ENCODE data around the gene DICER1. TPM values are rescaled to one million over a fixed set of nuclear protein-coding genes. Genes with fewer than 3 reads are reported as not detected.

Gene DICER1
- total RNA-seq, 1 donor from 2014 or later, result 71.1 TPM

- peaks cover 7% of the 10 kb centered on the region for H3K4me1 ChIP-seq
- TF ChIP-seq CTCF (IDR thresholded peaks at IDR 0.05), result no peak
- intact Hi-C loops (cut with DNase I), result no loop called here
- H3K27ac ChIP-seq, result no peak overlapping the region
- H3K36me3 ChIP-seq, result no peaks in the 10 kb centered on the region
- ATAC-seq, result no peak
- no peak for DNase-seq
- H3K4me3 ChIP-seq, result no peak overlapping the region
- H3K27me3 ChIP-seq, result no peaks in the 10 kb centered on the region
- no peaks in the 10 kb centered on the region for H3K9me3 ChIP-seq
Measured at GRCh38 chr14:95195031-95195430, 37.7 kb upstream of the DICER1 start.

DNA sequence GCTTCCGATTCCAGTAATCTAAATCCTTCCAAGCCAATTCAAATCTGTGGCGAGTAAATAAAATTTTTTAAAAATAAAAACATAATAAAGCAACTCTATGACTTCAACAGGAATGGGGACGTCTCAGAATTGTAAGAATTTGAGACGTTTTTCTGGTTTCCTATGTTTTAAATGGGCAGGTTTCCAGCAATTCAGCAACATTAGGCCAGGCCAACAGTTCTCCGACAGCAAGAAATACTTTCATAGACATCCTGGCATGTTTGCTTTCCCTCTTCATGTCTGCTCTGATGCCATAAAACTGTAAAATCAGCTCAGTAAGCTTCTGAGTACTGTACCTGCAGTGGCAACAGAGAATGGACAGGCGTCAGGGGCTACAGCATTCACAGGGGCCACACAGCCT, 35.8 kb upstream of the DICER1 start:
- Histone ChIP-seq H3K36me3 (no peaks in the 10 kb centered on the region), H3K4me3 (no peak overlapping the region), H3K27ac (no peak overlapping the region), H3K4me1 (peaks cover 7% of the 10 kb centered on the region), H3K9me3 (no peaks in the 10 kb centered on the region), H3K27me3 (no peaks in the 10 kb centered on the region)
- DNase-seq, result no peak
- ATAC-seq, result peak; percentile 19
- intact Hi-C loops (cut with DNase I), result no loop called here
- TF ChIP-seq CTCF (IDR thresholded peaks at IDR 0.05), result no peak

DNA sequence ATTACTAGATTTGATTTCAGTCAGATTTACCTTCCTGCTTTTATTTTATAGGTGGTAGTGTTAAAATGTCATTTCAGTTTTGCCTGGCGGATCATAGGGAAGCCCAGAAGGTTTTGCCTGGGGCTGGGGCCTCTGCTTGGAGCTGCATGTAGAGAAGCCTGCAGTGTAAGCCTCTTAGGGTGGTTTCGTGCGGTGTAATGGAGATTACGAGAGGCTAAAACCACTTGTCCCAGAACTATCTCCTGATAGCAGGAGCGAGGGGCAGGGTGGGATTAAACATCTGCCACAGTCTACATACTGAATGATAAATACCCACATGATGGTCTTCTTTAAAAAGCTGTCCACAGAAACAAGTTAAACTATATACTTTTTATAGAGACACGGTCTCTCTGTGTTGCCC, 35.0 kb upstream of the DICER1 start:
- H3K4me3 ChIP-seq, result no peak overlapping the region
- no peaks in the 10 kb centered on the region for H3K36me3 ChIP-seq
- peaks cover 7% of the 10 kb centered on the region for H3K4me1 ChIP-seq
- no peaks in the 10 kb centered on the region for H3K27me3 ChIP-seq
- DNase-seq, result no peak
- no peak overlapping the region for H3K27ac ChIP-seq
- ATAC-seq, result no peak
- H3K9me3 ChIP-seq, result no peaks in the 10 kb centered on the region
- no peak for TF ChIP-seq CTCF (IDR thresholded peaks at IDR 0.05)
- intact Hi-C loops (cut with DNase I), result no loop called here

DNA sequence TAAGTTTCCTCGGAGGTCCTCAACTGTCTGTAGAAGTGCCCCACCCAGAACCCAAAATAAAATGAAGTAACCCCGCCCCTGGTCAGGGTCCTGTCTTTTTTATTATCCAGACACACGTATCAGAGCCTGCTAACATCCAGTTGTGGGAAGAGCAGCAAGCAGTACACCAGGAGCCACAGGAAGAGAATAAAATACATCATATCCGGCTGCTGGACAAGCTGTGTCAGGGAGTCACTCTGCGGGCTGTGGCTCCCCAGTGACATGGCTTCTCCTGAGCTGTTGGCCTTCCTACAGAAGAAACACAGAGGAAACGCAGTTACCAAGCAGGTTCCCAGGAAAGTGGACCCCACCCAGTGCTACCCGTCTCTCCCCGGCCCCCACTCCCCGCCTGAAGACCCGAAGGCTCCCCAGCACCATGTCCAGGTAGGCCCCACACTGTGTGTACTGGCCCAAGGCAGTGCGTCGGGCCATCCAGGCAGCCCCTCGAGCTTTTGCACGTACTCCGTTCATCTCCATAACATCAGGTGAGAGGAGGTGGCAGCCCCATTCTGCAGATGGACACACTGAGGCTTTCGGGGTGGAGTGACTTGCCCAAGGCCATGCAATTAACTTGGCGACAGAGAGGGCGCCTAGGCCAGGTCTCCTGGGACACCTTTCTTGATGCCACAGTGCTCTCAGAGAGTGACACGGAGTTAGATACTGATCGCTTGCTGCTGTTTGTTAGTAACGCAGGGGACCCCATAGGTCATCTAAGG, 34.3 kb upstream of the DICER1 start:
- no peak for DNase-seq
- H3K27ac ChIP-seq, result no peak overlapping the region

DNA sequence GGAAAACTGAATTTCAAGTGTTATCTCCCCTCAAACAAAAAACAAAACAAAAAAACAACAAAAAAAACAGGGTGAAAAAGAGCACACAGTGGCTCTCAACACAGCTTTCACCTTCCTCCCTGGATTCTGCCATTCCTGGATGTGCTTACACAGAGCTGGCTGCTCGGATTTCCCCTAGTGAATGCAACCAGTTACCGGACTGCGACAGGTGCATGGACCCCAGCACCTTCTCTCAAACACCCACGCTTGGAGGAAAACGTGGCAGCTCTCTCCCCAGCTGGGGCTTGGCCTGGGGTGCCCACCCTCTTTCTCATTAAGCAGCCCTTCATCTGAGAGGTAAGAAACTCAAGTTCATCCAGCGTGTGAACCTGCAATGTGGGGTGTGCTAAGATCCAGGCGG, 33.5 kb upstream of the DICER1 start:
- no peak overlapping the region for H3K27ac ChIP-seq
- ATAC-seq, result no peak
- intact Hi-C loops (cut with DNase I), result no loop called here

More for the DNA sequence above, 34.3 kb upstream of the DICER1 start:
- ATAC-seq, result peak; percentile 13
- intact Hi-C loops (cut with DNase I), result no loop called here
- no peak for TF ChIP-seq CTCF (IDR thresholded peaks at IDR 0.05)
- Histone ChIP-seq H3K36me3 (no peaks in the 10 kb centered on the region), H3K4me1 (peaks cover 7% of the 10 kb centered on the region), H3K4me3 (no peak overlapping the region), H3K9me3 (no peaks in the 10 kb centered on the region), H3K27me3 (no peaks in the 10 kb centered on the region)

More for the DNA sequence above, 33.5 kb upstream of the DICER1 start:
- H3K9me3 ChIP-seq, result no peaks in the 10 kb centered on the region
- peaks cover 13% of the 10 kb centered on the region for H3K4me1 ChIP-seq
- H3K36me3 ChIP-seq, result no peaks in the 10 kb centered on the region
- no peak overlapping the region for H3K4me3 ChIP-seq
- TF ChIP-seq CTCF (IDR thresholded peaks at IDR 0.05), result no peak
- H3K27me3 ChIP-seq, result no peaks in the 10 kb centered on the region
- DNase-seq, result no peak

Data from upper lobe of right lung (tissue), 1 donor.